HEK293 (cell line): ENCODE results near the gene ZSCAN20.
A peak's percentile ranks its signal among the peaks of the same experiment; 100 is the strongest.

ENCODE experiments used
- CTCF ChIA-PET: fragments of 350-600 bp; formaldehyde crosslinking; extraction: SDS; loops from one replicate; lab custom pipeline; 2021; ENCODE audit warnings: antibody characterized with exemption; lab: Yijun Ruan, JAX
- POLR2A ChIA-PET: fragments of 300-600 bp; formaldehyde crosslinking; extraction: SDS; loops from one replicate; lab custom pipeline; 2020; ENCODE audit warnings: antibody characterized with exemption, inconsistent platforms; lab: Yijun Ruan, JAX
- H3K27ac ChIP-seq: fragments of 200-500 bp; sonication (Bioruptor generic); 2 replicates; pipeline ENCODE4 v1.5.1; 2014; ENCODE audit warnings: low read depth, low read length, control low read depth, inconsistent platforms; ENCODE audit errors: extremely low read depth
- H3K36me3 ChIP-seq, 2 experiments: fragments of 200-500 bp in 1 of 2; sonication (Bioruptor generic) in 1 of 2; 1 replicate in 1 of 2; 2 replicates in 1 of 2; pipeline ENCODE4 v1.5.1; 2014 to 2017; ENCODE audit warnings: inconsistent platforms in 2 of 2, low read length in 2 of 2; ENCODE audit not compliant: control insufficient read depth in 2 of 2, insufficient read depth in 1 of 2
- H3K4me1 ChIP-seq: fragments of 200-500 bp; sonication (Bioruptor generic); 2 replicates; pipeline ENCODE4 v1.5.1; 2014; ENCODE audit warnings: mild to moderate bottlenecking, low read length, inconsistent platforms; ENCODE audit not compliant: control insufficient read depth, insufficient read depth
- H3K4me3 ChIP-seq: 2 replicates; pipeline ENCODE4 v1.5.1; 2011; ENCODE audit warnings: low read depth, mild to moderate bottlenecking, control low read depth, low read length, moderate library complexity
- H3K9me3 ChIP-seq: fragments of 200-500 bp; sonication (Bioruptor generic); 2 replicates; pipeline ENCODE4 v1.5.1; 2014; ENCODE audit warnings: low read depth, low read length, inconsistent platforms; ENCODE audit not compliant: control insufficient read depth, insufficient read depth
- BCL11B ChIP-seq: fragments of 450-650 bp; formaldehyde crosslinking; IDR thresholded peaks from 2 replicates; pipeline ENCODE4 v1.5.1; 2016; ENCODE audit warnings: low read depth, missing biosample characterization, missing genetic modification characterization
- GLIS2 ChIP-seq: fragments of 450-650 bp; formaldehyde crosslinking; IDR thresholded peaks from 2 replicates; pipeline ENCODE4 v1.5.1; 2016; ENCODE audit warnings: missing biosample characterization, missing genetic modification characterization
- HOXD13 ChIP-seq: sonication (generic); formaldehyde crosslinking; IDR thresholded peaks from 2 replicates; pipeline ENCODE4 v1.8.0; 2022; ENCODE audit warnings: missing genetic modification reagents, borderline replicate concordance
- KLF1 ChIP-seq: fragments of 450-650 bp; formaldehyde crosslinking; IDR thresholded peaks from 2 replicates; pipeline ENCODE4 v1.5.1; 2016; ENCODE audit warnings: missing biosample characterization, missing genetic modification characterization
- KLF10 ChIP-seq: fragments of 450-650 bp; IDR thresholded peaks from 2 replicates; pipeline ENCODE4 v1.5.1; 2018; ENCODE audit warnings: missing biosample characterization, mild to moderate bottlenecking, missing genetic modification characterization
- KLF9 ChIP-seq: fragments of 450-650 bp; formaldehyde crosslinking; IDR thresholded peaks from 2 replicates; pipeline ENCODE4 v1.5.1; 2016; ENCODE audit warnings: missing biosample characterization, missing genetic modification characterization, low read depth
- MZF1 ChIP-seq: fragments of 450-650 bp; formaldehyde crosslinking; IDR thresholded peaks from 2 replicates; pipeline ENCODE4 v1.5.1; 2017; ENCODE audit warnings: missing biosample characterization, missing genetic modification characterization, borderline replicate concordance
- OSR2 ChIP-seq: fragments of 450-650 bp; formaldehyde crosslinking; IDR thresholded peaks from 2 replicates; pipeline ENCODE4 v1.5.1; 2016; ENCODE audit warnings: missing biosample characterization, missing genetic modification characterization
- SALL2 ChIP-seq: fragments of 450-650 bp; formaldehyde crosslinking; IDR thresholded peaks from 2 replicates; pipeline ENCODE4 v1.5.0; 2017; ENCODE audit warnings: missing biosample characterization, mild to moderate bottlenecking, missing genetic modification characterization, borderline replicate concordance
- SP2 ChIP-seq: fragments of 450-650 bp; formaldehyde crosslinking; IDR thresholded peaks from 2 replicates; pipeline ENCODE4 v1.5.1; 2016; ENCODE audit warnings: missing biosample characterization, missing genetic modification characterization
- WT1 ChIP-seq: fragments of 450-650 bp; formaldehyde crosslinking; IDR thresholded peaks from 2 replicates; pipeline ENCODE4 v1.5.1; 2016; ENCODE audit warnings: missing biosample characterization, missing genetic modification characterization
- ZBTB48 ChIP-seq: fragments of 450-650 bp; formaldehyde crosslinking; IDR thresholded peaks from 2 replicates; pipeline ENCODE4 v1.5.1; 2016; ENCODE audit warnings: missing biosample characterization, missing genetic modification characterization
- ZFP37 ChIP-seq: fragments of 450-650 bp; formaldehyde crosslinking; IDR thresholded peaks from 2 replicates; pipeline ENCODE4 v1.5.1; 2016; ENCODE audit warnings: missing biosample characterization, missing genetic modification characterization
- ZNF114 ChIP-seq: fragments of 450-650 bp; formaldehyde crosslinking; IDR thresholded peaks from 2 replicates; pipeline ENCODE4 v1.5.0; 2017; ENCODE audit warnings: missing biosample characterization, missing genetic modification characterization
- ZNF175 ChIP-seq: fragments of 450-650 bp; formaldehyde crosslinking; IDR thresholded peaks from 2 replicates; pipeline ENCODE4 v1.5.1; 2016; ENCODE audit warnings: missing biosample characterization, missing genetic modification characterization
- ZNF214 ChIP-seq: fragments of 450-650 bp; formaldehyde crosslinking; IDR thresholded peaks from 2 replicates; pipeline ENCODE4 v1.5.1; 2017; ENCODE audit warnings: missing biosample characterization, mild to moderate bottlenecking, missing genetic modification characterization, borderline replicate concordance
- ZNF23 ChIP-seq: fragments of 450-650 bp; formaldehyde crosslinking; IDR thresholded peaks from 2 replicates; pipeline ENCODE4 v1.5.1; 2016; ENCODE audit warnings: missing biosample characterization, missing genetic modification characterization, borderline replicate concordance
- ZNF311 ChIP-seq: fragments of 450-650 bp; formaldehyde crosslinking; IDR thresholded peaks from 2 replicates; pipeline ENCODE4 v1.5.1; 2017; ENCODE audit warnings: missing biosample characterization, missing genetic modification characterization, borderline replicate concordance
- ZNF37A ChIP-seq: fragments of 450-650 bp; IDR thresholded peaks from 2 replicates; pipeline ENCODE4 v1.5.1; 2018; ENCODE audit warnings: missing biosample characterization, missing genetic modification characterization
- ZNF391 ChIP-seq: fragments of 450-650 bp; formaldehyde crosslinking; IDR thresholded peaks from 2 replicates; pipeline ENCODE4 v1.5.1; 2016; ENCODE audit warnings: low read depth, missing biosample characterization, missing genetic modification characterization, borderline replicate concordance
- ZNF510 ChIP-seq: fragments of 450-650 bp; formaldehyde crosslinking; IDR thresholded peaks from 2 replicates; pipeline ENCODE4 v1.5.1; 2018; ENCODE audit warnings: mild to moderate bottlenecking, missing genetic modification characterization, missing biosample characterization; ENCODE audit not compliant: insufficient replicate concordance
- ZNF530 ChIP-seq: fragments of 450-650 bp; formaldehyde crosslinking; IDR thresholded peaks from 2 replicates; pipeline ENCODE4 v1.5.1; 2016; ENCODE audit warnings: low read depth, missing biosample characterization, missing genetic modification characterization
- ZNF544 ChIP-seq: fragments of 450-650 bp; formaldehyde crosslinking; IDR thresholded peaks from 2 replicates; pipeline ENCODE4 v1.5.0; 2017; ENCODE audit warnings: missing biosample characterization, missing genetic modification characterization
- ZNF626 ChIP-seq: fragments of 450-650 bp; sonication (Bioruptor Pico); formaldehyde crosslinking; IDR thresholded peaks from 2 replicates; pipeline ENCODE4 v1.5.1; 2018; ENCODE audit warnings: missing biosample characterization, missing genetic modification characterization, inconsistent platforms
- ZNF76 ChIP-seq: fragments of 450-650 bp; formaldehyde crosslinking; IDR thresholded peaks from 2 replicates; pipeline ENCODE4; 2016; ENCODE audit warnings: low read depth, missing biosample characterization, missing genetic modification characterization, borderline replicate concordance
- ZSCAN16 ChIP-seq: fragments of 450-650 bp; formaldehyde crosslinking; IDR thresholded peaks from 2 replicates; pipeline ENCODE4 v1.5.1; 2016; ENCODE audit warnings: missing biosample characterization, missing genetic modification characterization
- TF ChIP-seq, protein P1 (sequence below): fragments of 450-650 bp; formaldehyde crosslinking; IDR thresholded peaks from 2 replicates; pipeline ENCODE4 v1.5.1; 2016; ENCODE audit warnings: missing biosample characterization, missing genetic modification characterization
- TF ChIP-seq, protein P2 (sequence below): fragments of 450-650 bp; formaldehyde crosslinking; IDR thresholded peaks from 2 replicates; pipeline ENCODE4 v1.5.1; 2016; ENCODE audit warnings: missing biosample characterization, missing genetic modification characterization
- TF ChIP-seq, protein P3 (sequence below): fragments of 450-650 bp; IDR thresholded peaks from 2 replicates; pipeline ENCODE4 v1.5.1; 2018; ENCODE audit warnings: missing biosample characterization, missing genetic modification characterization
- TF ChIP-seq, protein P4 (sequence below): fragments of 450-650 bp; formaldehyde crosslinking; IDR thresholded peaks from 2 replicates; pipeline ENCODE4 v1.5.1; 2016; ENCODE audit warnings: missing biosample characterization, missing genetic modification characterization

The ZSCAN20 gene

DNA sequence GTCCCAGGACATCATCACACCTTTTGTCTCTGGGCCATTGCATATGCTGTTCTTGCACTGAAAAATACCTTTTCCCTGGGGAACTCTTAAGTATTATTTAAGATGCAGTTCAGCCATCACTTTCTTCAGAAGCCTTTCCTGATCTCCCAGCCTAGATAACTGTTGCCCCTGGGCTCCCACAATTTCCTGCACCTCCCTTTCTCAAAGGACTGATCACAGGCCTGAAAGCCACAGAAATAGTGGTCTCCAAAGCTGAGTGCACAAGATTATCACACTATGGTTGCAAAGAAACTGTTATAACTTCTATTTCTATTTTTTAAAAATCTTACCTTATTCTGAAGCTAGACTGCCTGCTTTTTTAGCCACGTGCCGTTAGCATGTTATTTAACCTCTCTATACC, 2.8 kb upstream of the ZSCAN20 start:
- Histone ChIP-seq H3K4me1 (no peaks in the 10 kb centered on the region), H3K27ac (no peak overlapping the region), H3K9me3 (no peaks in the 10 kb centered on the region), H3K4me3 (no peak overlapping the region), H3K36me3 (no peaks in the 10 kb centered on the region)
- TF ChIP-seq MZF1 (tag by site-specific recombination) (no peak), ZNF544 (no peak), WT1 (tag by site-specific recombination) (no peak), ZNF37A (tag by site-specific recombination) (no peak), GLIS2 (tag by site-specific recombination) (no peak)
- ChIA-PET CTCF (interaction anchor here (0.6 to 6.4 kb wide), 13 partner anchors 10 to 818 kb away, joined by 3 to 114 read pairs (median 5); no protein-coding TSS in a partner anchor), POLR2A (no interaction called here)

DNA sequence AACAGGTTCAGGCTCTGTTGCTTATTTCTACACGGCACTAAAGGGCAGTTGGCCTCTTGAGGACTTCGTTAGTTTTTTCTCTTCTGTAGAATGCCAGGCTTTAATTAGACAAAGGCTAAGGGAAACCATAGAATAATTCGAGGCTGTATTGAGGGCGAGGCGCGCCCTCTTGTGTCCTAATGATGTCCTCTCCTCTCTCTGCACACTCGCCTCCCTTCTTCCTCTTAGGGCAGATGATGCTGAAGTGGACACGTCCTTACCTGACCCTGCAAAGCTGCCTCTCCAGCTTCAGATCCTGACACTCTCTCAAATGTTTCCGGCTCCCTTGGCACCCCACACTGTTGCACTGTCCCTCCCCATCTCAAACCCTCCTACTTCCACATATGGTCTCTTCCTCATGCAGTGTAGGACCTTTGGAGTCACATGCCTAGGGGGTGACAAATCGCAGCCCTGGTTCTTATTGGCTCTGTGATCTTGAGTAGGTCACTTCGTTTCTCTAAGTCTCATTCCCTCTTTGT, 1.9 kb upstream of the ZSCAN20 start:
- H3K27ac ChIP-seq: no peak overlapping the region
- no peak overlapping the region for H3K4me3 ChIP-seq
- no peaks in the 10 kb centered on the region for H3K4me1 ChIP-seq
- ChIA-PET POLR2A (interaction anchor here (1.3 kb wide), 1 partner anchor 343 kb away, joined by 4 read pairs; no protein-coding TSS in a partner anchor), CTCF (interaction anchor here (0.6 to 6.4 kb wide), 35 partner anchors 11 to 596 kb away, joined by 3 to 114 read pairs (median 4); no protein-coding TSS in a partner anchor)
- no peaks in the 10 kb centered on the region for H3K36me3 ChIP-seq
- H3K9me3 ChIP-seq: no peaks in the 10 kb centered on the region
- TF ChIP-seq, protein P1, sequence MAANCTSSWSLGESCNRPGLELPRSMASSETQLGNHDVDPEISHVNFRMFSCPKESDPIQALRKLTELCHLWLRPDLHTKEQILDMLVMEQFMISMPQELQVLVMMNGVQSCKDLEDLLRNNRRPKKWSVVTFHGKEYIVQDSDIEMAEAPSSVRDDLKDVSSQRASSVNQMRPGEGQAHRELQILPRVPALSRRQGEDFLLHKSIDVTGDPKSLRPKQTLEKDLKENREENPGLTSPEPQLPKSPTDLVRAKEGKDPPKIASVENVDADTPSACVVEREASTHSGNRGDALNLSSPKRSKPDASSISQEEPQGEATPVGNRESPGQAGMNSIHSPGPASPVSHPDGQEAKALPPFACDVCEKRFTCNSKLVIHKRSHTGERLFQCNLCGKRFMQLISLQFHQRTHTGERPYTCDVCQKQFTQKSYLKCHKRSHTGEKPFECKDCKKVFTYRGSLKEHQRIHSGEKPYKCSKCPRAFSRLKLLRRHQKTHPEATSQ (tag by site-specific recombination): no peak
- peak; percentile 67 for TF ChIP-seq ZBTB48 (tag by site-specific recombination)
- no peak for TF ChIP-seq KLF10 (tag by site-specific recombination)
- no peak for TF ChIP-seq ZNF175 (tag by site-specific recombination)
- no peak for TF ChIP-seq ZSCAN16
- TF ChIP-seq, protein P2, sequence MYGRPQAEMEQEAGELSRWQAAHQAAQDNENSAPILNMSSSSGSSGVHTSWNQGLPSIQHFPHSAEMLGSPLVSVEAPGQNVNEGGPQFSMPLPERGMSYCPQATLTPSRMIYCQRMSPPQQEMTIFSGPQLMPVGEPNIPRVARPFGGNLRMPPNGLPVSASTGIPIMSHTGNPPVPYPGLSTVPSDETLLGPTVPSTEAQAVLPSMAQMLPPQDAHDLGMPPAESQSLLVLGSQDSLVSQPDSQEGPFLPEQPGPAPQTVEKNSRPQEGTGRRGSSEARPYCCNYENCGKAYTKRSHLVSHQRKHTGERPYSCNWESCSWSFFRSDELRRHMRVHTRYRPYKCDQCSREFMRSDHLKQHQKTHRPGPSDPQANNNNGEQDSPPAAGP (tag by site-specific recombination): no peak
- TF ChIP-seq ZFP37 (tag by site-specific recombination): no peak
- no peak for TF ChIP-seq ZNF76 (tag by site-specific recombination)
- no peak for TF ChIP-seq SALL2 (tag by site-specific recombination)
- TF ChIP-seq BCL11B (tag by site-specific recombination): no peak
- no peak for TF ChIP-seq ZNF530 (tag by site-specific recombination)
- no peak for TF ChIP-seq ZNF510 (tag by site-specific recombination)
- no peak for TF ChIP-seq ZNF391 (tag by site-specific recombination)
- TF ChIP-seq KLF9 (tag by site-specific recombination): no peak
- no peak for TF ChIP-seq OSR2 (tag by site-specific recombination)
- TF ChIP-seq ZNF214 (tag by site-specific recombination): no peak
- no peak for TF ChIP-seq ZNF23 (tag by site-specific recombination)
- no peak for TF ChIP-seq KLF1
- no peak for TF ChIP-seq ZNF311 (tag by site-specific recombination)
- no peak for TF ChIP-seq ZNF626 (tag by site-specific recombination)
- no peak for TF ChIP-seq ZNF114 (tag by site-specific recombination)
- TF ChIP-seq, protein P3, sequence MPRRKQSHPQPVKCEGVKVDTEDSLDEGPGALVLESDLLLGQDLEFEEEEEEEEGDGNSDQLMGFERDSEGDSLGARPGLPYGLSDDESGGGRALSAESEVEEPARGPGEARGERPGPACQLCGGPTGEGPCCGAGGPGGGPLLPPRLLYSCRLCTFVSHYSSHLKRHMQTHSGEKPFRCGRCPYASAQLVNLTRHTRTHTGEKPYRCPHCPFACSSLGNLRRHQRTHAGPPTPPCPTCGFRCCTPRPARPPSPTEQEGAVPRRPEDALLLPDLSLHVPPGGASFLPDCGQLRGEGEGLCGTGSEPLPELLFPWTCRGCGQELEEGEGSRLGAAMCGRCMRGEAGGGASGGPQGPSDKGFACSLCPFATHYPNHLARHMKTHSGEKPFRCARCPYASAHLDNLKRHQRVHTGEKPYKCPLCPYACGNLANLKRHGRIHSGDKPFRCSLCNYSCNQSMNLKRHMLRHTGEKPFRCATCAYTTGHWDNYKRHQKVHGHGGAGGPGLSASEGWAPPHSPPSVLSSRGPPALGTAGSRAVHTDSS (tag by site-specific recombination): no peak
- TF ChIP-seq, protein P4, sequence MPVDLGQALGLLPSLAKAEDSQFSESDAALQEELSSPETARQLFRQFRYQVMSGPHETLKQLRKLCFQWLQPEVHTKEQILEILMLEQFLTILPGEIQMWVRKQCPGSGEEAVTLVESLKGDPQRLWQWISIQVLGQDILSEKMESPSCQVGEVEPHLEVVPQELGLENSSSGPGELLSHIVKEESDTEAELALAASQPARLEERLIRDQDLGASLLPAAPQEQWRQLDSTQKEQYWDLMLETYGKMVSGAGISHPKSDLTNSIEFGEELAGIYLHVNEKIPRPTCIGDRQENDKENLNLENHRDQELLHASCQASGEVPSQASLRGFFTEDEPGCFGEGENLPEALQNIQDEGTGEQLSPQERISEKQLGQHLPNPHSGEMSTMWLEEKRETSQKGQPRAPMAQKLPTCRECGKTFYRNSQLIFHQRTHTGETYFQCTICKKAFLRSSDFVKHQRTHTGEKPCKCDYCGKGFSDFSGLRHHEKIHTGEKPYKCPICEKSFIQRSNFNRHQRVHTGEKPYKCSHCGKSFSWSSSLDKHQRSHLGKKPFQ (tag by site-specific recombination): no peak
- no peak for TF ChIP-seq HOXD13 (CRISPR knock-in tag)
- TF ChIP-seq SP2 (tag by site-specific recombination): peak; percentile 46
